Neural progenitor cell (in vitro differentiated cells): ENCODE results near the gene NIPAL1. TPM values are rescaled to one million over a fixed set of nuclear protein-coding genes. Genes with fewer than 3 reads are reported as not detected.

Experiments
- DNase-seq: peaks from one replicate; pipeline ENCODE4 v3.0.0-alpha.2; 2016; ENCODE audit warnings: low spot score
- H2AFZ ChIP-seq: fragments of 200-600 bp; sonication (generic); replicated peaks from 2 replicates; pipeline ENCODE4 v1.6.1; 2016; ENCODE audit warnings: antibody characterized with exemption
- H3F3A ChIP-seq: fragments of 200-600 bp; sonication (generic); 2 replicates; pipeline ENCODE4 v1.6.1; 2016; ENCODE audit warnings: antibody characterized with exemption, low read depth
- H3K27ac ChIP-seq: fragments of 200-600 bp; sonication (generic); 2 replicates; pipeline ENCODE4 v1.5.1; 2016; ENCODE audit warnings: mild to moderate bottlenecking
- H3K27me3 ChIP-seq: fragments of 200-600 bp; sonication (generic); 2 replicates; pipeline ENCODE4 v1.6.1; 2016; ENCODE audit warnings: mild to moderate bottlenecking, moderate library complexity
- H3K36me3 ChIP-seq: fragments of 200-600 bp; sonication (generic); 2 replicates; pipeline ENCODE4 v1.5.1; 2016
- H3K4me1 ChIP-seq: fragments of 200-600 bp; sonication (generic); 2 replicates; pipeline ENCODE4 v1.6.1; 2016; ENCODE audit warnings: mixed run types
- H3K4me2 ChIP-seq: fragments of 200-600 bp; sonication (generic); 2 replicates; pipeline ENCODE4 v1.6.1; 2016
- H3K4me3 ChIP-seq: fragments of 200-600 bp; sonication (generic); 2 replicates; pipeline ENCODE4 v1.5.1; 2016
- H3K79me2 ChIP-seq: fragments of 200-600 bp; sonication (generic); 2 replicates; pipeline ENCODE4 v1.6.1; 2016; ENCODE audit warnings: low read depth
- H3K9ac ChIP-seq: fragments of 200-600 bp; sonication (generic); 2 replicates; pipeline ENCODE4 v1.6.1; 2016
- H3K9me3 ChIP-seq: fragments of 200-600 bp; sonication (generic); 2 replicates; pipeline ENCODE4 v1.5.1; 2016; ENCODE audit warnings: low read depth
- H4K20me1 ChIP-seq: fragments of 200-600 bp; sonication (generic); 2 replicates; pipeline ENCODE4 v1.6.1; 2016; ENCODE audit warnings: low read depth
- H3K27ac Mint-ChIP-seq: 3 replicates; pipeline ENCODE4 v1.8.0; 2021; ENCODE audit warnings: mixed read lengths
- H3K27me3 Mint-ChIP-seq: 2 replicates; pipeline ENCODE4 v1.8.0; 2022; ENCODE audit warnings: low read depth, mild to moderate bottlenecking, inconsistent platforms, moderate library complexity, mixed read lengths; ENCODE audit not compliant: insufficient read depth
- H3K36me3 Mint-ChIP-seq: 3 replicates; pipeline ENCODE4 v1.8.0; 2021; ENCODE audit warnings: mixed read lengths
- H3K4me1 Mint-ChIP-seq: 3 replicates; pipeline ENCODE4 v1.8.0; 2021; ENCODE audit warnings: mixed read lengths
- H3K4me3 Mint-ChIP-seq: 3 replicates; pipeline ENCODE4 v1.8.0; 2021; ENCODE audit warnings: mild to moderate bottlenecking, moderate library complexity, mixed read lengths
- H3K9me3 Mint-ChIP-seq: 3 replicates; pipeline ENCODE4 v1.8.0; 2020; ENCODE audit warnings: mixed read lengths
- CTCF ChIP-seq: fragments of 200-600 bp; sonication (generic); IDR thresholded peaks from 2 replicates; pipeline ENCODE4 v1.5.1; 2017; ENCODE audit warnings: antibody characterized with exemption, mild to moderate bottlenecking
- EZH2 ChIP-seq: fragments of 200-600 bp; sonication (generic); IDR thresholded peaks from 2 replicates; pipeline ENCODE4 v1.6.1; 2017; ENCODE audit warnings: antibody characterized with exemption, mild to moderate bottlenecking, moderate library complexity
- EZH2phosphoT487 ChIP-seq: fragments of 200-600 bp; sonication (generic); IDR thresholded peaks from 2 replicates; pipeline ENCODE4 v1.6.1; 2017; ENCODE audit warnings: antibody characterized with exemption
- total RNA-seq: library from RNA; depleted of rRNA; stranded (reverse); fragments of >200 nt; gene quantifications from 2 replicates; pipeline ENCODE4 v1.2.3, GENCODE V29; 2015; ENCODE audit warnings: low replicate concordance

The NIPAL1 gene
- total RNA-seq, 1 donor from 2014 or later: 1.2 TPM

GRCh38 chr4:48069026-48069425 lies 52.5 kb downstream of the NIPAL1 start:
- H3K9me3 Mint-ChIP-seq: no peaks in the 10 kb centered on the region

GRCh38 chr4:48071191-48071590 lies 54.6 kb downstream of the NIPAL1 start:
- no peaks in the 10 kb centered on the region for H3K9me3 ChIP-seq
- no peak overlapping the region for H2AFZ ChIP-seq
- H3K4me1 Mint-ChIP-seq: no peaks in the 10 kb centered on the region
- H3K4me2 ChIP-seq: no peak overlapping the region
- H3K9me3 Mint-ChIP-seq: no peaks in the 10 kb centered on the region
- no peaks in the 10 kb centered on the region for H4K20me1 ChIP-seq
- H3K27me3 ChIP-seq: no peaks in the 10 kb centered on the region
- no peak overlapping the region for H3K27ac ChIP-seq
- TF ChIP-seq EZH2phosphoT487: no peak
- no peak for TF ChIP-seq EZH2
- TF ChIP-seq CTCF: no peak
- no peaks in the 10 kb centered on the region for H3K79me2 ChIP-seq
- no peak overlapping the region for H3K4me3 Mint-ChIP-seq
- DNase-seq: no peak
- no peaks in the 10 kb centered on the region for H3K27me3 Mint-ChIP-seq
- H3F3A ChIP-seq: no peaks in the 10 kb centered on the region
- no peaks in the 10 kb centered on the region for H3K4me1 ChIP-seq
- no peak overlapping the region for H3K27ac Mint-ChIP-seq
- no peaks in the 10 kb centered on the region for H3K36me3 Mint-ChIP-seq
- no peaks in the 10 kb centered on the region for H3K36me3 ChIP-seq
- no peak overlapping the region for H3K4me3 ChIP-seq
- no peak overlapping the region for H3K9ac ChIP-seq

More at GRCh38 chr4:48069026-48069425, 52.5 kb downstream of the NIPAL1 start:
- Histone ChIP-seq H4K20me1 (no peaks in the 10 kb centered on the region), H3K4me3 (no peak overlapping the region), H3K4me1 (no peaks in the 10 kb centered on the region), H3K36me3 (no peaks in the 10 kb centered on the region), H3K27me3 (no peaks in the 10 kb centered on the region), H3F3A (no peaks in the 10 kb centered on the region), H2AFZ (no peak overlapping the region), H3K79me2 (no peaks in the 10 kb centered on the region), H3K9me3 (no peaks in the 10 kb centered on the region), H3K27ac (no peak overlapping the region), H3K9ac (no peak overlapping the region), H3K4me2 (no peak overlapping the region)
- Mint-ChIP-seq H3K36me3 (no peaks in the 10 kb centered on the region), H3K27me3 (no peaks in the 10 kb centered on the region), H3K27ac (no peak overlapping the region), H3K4me3 (no peak overlapping the region), H3K4me1 (no peaks in the 10 kb centered on the region)
- DNase-seq: no peak
- TF ChIP-seq CTCF: no peak
- TF ChIP-seq EZH2phosphoT487: no peak
- TF ChIP-seq EZH2: no peak

GRCh38 chr4:48073567-48074103 lies 57.1 kb downstream of the NIPAL1 start:
- Mint-ChIP-seq H3K27me3 (no peaks in the 10 kb centered on the region), H3K9me3 (no peaks in the 10 kb centered on the region), H3K4me3 (no peak overlapping the region), H3K36me3 (no peaks in the 10 kb centered on the region), H3K4me1 (no peaks in the 10 kb centered on the region), H3K27ac (no peak overlapping the region)
- no peak overlapping the region for H3K27ac ChIP-seq
- no peaks in the 10 kb centered on the region for H3K4me1 ChIP-seq
- H3K79me2 ChIP-seq: no peaks in the 10 kb centered on the region
- H2AFZ ChIP-seq: no peak overlapping the region
- no peak for DNase-seq
- no peaks in the 10 kb centered on the region for H3F3A ChIP-seq
- no peak overlapping the region for H3K9ac ChIP-seq
- TF ChIP-seq CTCF (no peak), EZH2 (no peak), EZH2phosphoT487 (no peak)
- no peak overlapping the region for H3K4me2 ChIP-seq
- no peaks in the 10 kb centered on the region for H3K9me3 ChIP-seq
- no peaks in the 10 kb centered on the region for H4K20me1 ChIP-seq
- H3K27me3 ChIP-seq: no peaks in the 10 kb centered on the region
- no peak overlapping the region for H3K4me3 ChIP-seq
- H3K36me3 ChIP-seq: no peaks in the 10 kb centered on the region
